NCI-H187 treated with DMSO at 0.1 percent for 48 hours (cell line): ENCODE results near the gene MCTP1.

Experiments used
- DNase-seq: peaks from one replicate; lab custom pipeline; 2025; lab: John Stamatoyannopoulos, UW

Gene MCTP1

GRCh38 chr5:95114305-95114704 lies 170.6 kb downstream of the MCTP1 start:
- no peak for DNase-seq

GRCh38 chr5:95113489-95113888 lies 171.4 kb downstream of the MCTP1 start:
- DNase-seq: no peak

- no peak for DNase-seq
Observed at GRCh38 chr5:95111141-95111540, 173.8 kb downstream of the MCTP1 start.

GRCh38 chr5:95110118-95110517 lies 174.8 kb downstream of the MCTP1 start:
- no peak for DNase-seq

- DNase-seq: no peak
Observed at GRCh38 chr5:95107138-95107537, 177.8 kb downstream of the MCTP1 start.

GRCh38 chr5:95105638-95106037 lies 179.3 kb downstream of the MCTP1 start:
- no peak for DNase-seq

- no peak for DNase-seq
Observed at GRCh38 chr5:95102687-95103086, 182.2 kb downstream of the MCTP1 start.

- peak; percentile 65 for DNase-seq
Observed at GRCh38 chr5:95102080-95102479, 182.8 kb downstream of the MCTP1 start.

- DNase-seq: no peak
Observed at GRCh38 chr5:95100551-95100950, 184.3 kb downstream of the MCTP1 start.

GRCh38 chr5:95098012-95098411 lies 186.9 kb downstream of the MCTP1 start:
- DNase-seq: no peak

- no peak for DNase-seq
Observed at GRCh38 chr5:95093211-95093610, 191.7 kb downstream of the MCTP1 start.

- DNase-seq: no peak
Observed at GRCh38 chr5:95090774-95091173, 194.1 kb downstream of the MCTP1 start.

- no peak for DNase-seq
Observed at GRCh38 chr5:95087816-95088317, 197.0 kb downstream of the MCTP1 start.

- no peak for DNase-seq
Observed at GRCh38 chr5:95086927-95087815, 197.7 kb downstream of the MCTP1 start.

- no peak for DNase-seq
Observed at GRCh38 chr5:95084757-95085156, 200.1 kb downstream of the MCTP1 start.

- DNase-seq: no peak
Observed at GRCh38 chr5:95083606-95084005, 201.3 kb downstream of the MCTP1 start.

GRCh38 chr5:95081982-95082381 lies 202.9 kb downstream of the MCTP1 start:
- no peak for DNase-seq

- DNase-seq: no peak
Observed at GRCh38 chr5:95081500-95081960, 203.4 kb downstream of the MCTP1 start.

GRCh38 chr5:95080441-95080840 lies 204.5 kb downstream of the MCTP1 start:
- no peak for DNase-seq

- DNase-seq: no peak
Observed at GRCh38 chr5:95080030-95080429, 204.9 kb downstream of the MCTP1 start.

GRCh38 chr5:95078868-95079267 lies 206.0 kb downstream of the MCTP1 start:
- no peak for DNase-seq

- DNase-seq: no peak
Observed at GRCh38 chr5:95076395-95077185, 208.3 kb downstream of the MCTP1 start.

- DNase-seq: no peak
Observed at GRCh38 chr5:95075111-95075510, 209.8 kb downstream of the MCTP1 start.
